GM12873 (cell line): ENCODE results near the gene ZNF429.

Experiments used
- CTCF ChIP-seq: IDR thresholded peaks from 2 replicates; pipeline ENCODE4 v1.5.1; 2012; ENCODE audit warnings: low read depth, mild to moderate bottlenecking, moderate library complexity, low read length, control low read depth; ENCODE audit not compliant: insufficient read depth; ENCODE audit errors: missing control alignments

ZNF429 gene

GRCh38 chr19:21559444-21559843, 54.0 kb downstream of the ZNF429 start:
- TF ChIP-seq CTCF: no peak

- no peak for TF ChIP-seq CTCF
These were observed 59.0 kb downstream of the ZNF429 start for GRCh38 chr19:21564406-21564805.

GRCh38 chr19:21566073-21566472, 60.7 kb downstream of the ZNF429 start:
- TF ChIP-seq CTCF: no peak

GRCh38 chr19:21568816-21569493, 63.6 kb downstream of the ZNF429 start:
- TF ChIP-seq CTCF: no peak

- TF ChIP-seq CTCF: no peak
These were observed 64.1 kb downstream of the ZNF429 start for GRCh38 chr19:21569494-21569865.

- TF ChIP-seq CTCF: no peak
These were observed 65.9 kb downstream of the ZNF429 start for GRCh38 chr19:21571316-21571715.

GRCh38 chr19:21574607-21575006, 69.2 kb downstream of the ZNF429 start:
- no peak for TF ChIP-seq CTCF
